ENCODE data around the gene MARF1.
"Not testable (repeated sequence)": the region's sequence is repeated elsewhere in the genome, so short reads cannot be mapped to it uniquely, and the experiment has no call there.

Gene MARF1

DNA sequence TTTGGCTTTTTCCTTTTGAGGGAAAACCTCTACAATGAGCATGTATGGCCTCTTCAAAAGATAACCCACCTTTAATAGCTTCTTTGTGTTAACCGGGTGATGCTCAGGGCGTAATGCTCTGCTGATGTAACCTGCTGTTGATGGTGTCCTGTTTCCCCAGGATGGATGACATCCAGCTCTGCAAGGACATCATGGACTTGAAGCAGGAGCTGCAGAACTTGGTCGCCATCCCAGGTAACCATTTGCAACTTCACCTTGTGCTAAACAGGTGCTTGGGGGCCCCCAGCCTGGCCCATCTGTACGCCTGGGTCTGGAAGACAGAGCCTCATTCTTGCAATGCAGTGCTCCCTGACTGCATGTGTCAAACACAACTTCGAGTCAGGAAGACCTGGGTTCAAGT is 75.1 kb downstream of the MARF1 start:
- no peak for DNase-seq (ENCODE audit: low spot score)

DNA sequence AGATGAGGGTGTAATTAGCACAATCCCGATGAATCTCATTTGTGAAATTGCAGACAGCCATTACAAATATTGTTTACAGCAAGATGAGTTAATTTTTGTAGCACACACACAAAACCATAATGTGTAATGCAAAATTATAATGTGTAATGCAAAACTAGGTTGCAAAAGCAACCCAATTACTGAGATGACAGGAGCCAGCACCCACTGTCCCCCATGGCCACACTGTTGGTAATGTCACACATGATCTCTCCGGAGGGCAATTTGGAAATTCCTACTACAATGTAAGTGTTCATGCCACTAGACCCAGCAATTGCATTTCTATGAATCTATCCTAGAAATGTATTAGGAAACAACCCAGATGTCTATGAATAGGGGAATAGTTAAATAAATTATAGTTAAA is 76.9 kb downstream of the MARF1 start:
- DNase-seq (ENCODE audit: low spot score), result no peak

DNA sequence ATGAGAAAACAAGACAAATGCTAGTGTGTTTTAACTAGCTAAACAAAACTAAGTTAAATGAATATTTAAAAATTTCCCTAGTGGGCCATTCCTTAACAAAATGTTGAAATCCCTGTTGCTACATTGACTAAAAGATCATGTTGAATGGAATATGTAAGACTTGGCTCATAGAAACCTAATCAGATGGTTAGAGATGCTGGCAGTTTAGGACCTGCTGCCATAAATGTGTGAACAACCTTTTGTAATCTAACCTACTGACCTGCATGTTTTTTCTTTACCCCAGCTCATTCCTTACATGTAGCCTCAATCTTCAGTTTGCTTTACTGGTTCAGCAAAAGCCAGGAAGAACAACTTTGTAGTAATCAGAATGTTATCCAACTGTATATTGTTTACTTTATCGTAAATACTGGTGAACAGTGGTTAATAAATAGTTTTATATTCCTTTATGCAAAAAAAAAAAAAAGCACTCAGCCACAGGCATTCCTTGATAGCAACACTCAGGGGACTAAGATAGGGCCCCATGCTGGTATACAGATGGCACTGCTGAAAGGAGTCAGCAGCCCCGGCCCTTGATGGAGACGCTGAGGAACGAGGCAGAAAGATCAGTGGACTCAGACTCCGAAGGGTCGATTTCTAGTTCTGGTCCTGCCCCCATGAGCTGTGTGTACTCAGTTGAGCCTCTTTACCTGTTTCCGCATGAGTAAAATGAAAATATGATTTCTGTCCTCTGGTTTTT is 78.2 kb downstream of the MARF1 start:
- DNase-seq (ENCODE audit: low spot score), result no peak

DNA sequence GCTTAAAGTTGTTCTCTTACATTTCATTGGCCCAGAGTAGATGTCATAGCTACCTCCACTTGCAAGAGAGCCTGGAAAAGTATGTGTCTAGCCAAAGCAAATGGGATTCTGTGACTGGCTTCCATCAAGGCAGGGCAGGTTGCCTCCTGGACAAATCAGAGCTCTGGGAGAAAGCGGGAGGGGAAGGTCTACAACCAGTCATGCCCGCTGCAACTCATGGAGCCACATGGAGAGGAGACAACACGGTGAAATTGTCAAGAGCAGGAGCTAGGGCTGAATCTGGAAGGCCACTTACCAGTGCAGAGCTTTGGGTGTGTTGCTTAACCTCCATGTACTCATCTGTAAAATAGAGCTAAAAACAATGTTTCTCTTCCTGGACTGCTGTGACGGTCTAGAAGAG is 83.8 kb downstream of the MARF1 start:
- DNase-seq (ENCODE audit: low spot score), result no peak

DNA sequence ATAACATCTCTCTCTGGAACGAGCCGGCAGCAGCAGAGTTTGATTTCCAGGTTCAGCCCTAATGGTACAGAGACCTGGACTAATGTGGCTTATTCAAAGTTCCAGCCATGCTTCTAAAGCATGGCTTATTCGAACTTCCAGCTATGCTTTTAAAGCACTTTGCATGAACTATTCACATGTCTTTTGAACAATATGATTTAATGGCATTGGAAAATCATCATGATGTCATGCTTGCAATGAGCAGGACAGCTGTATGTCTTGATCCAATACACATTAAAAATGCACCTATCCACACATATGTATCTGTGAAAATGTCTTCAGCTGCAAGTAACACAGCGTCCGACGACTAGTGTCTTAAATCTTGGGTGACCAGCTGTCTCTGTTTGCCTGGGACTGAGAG is 85.7 kb downstream of the MARF1 start:
- DNase-seq (ENCODE audit: low spot score), result no peak

DNA sequence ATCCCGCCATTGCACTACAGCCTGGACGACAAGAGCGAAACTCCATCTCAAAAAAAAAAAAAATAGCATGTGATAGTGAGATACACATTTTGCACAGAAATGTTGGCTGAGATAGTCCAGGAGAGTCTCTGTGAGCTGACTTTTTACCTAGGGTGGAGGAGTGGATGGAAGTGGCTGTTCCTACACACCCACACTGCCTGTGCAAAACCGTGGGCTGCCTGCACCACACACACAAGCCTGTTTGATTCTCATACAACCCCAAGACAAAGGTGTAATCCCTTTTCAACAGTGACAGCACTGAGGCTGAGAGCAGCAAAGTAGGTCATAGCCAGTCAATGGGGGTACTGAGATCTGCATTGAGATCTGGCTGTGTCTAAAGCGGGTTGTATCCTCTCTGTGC is 86.8 kb downstream of the MARF1 start:
- DNase-seq (ENCODE audit: low spot score), result no peak

DNA sequence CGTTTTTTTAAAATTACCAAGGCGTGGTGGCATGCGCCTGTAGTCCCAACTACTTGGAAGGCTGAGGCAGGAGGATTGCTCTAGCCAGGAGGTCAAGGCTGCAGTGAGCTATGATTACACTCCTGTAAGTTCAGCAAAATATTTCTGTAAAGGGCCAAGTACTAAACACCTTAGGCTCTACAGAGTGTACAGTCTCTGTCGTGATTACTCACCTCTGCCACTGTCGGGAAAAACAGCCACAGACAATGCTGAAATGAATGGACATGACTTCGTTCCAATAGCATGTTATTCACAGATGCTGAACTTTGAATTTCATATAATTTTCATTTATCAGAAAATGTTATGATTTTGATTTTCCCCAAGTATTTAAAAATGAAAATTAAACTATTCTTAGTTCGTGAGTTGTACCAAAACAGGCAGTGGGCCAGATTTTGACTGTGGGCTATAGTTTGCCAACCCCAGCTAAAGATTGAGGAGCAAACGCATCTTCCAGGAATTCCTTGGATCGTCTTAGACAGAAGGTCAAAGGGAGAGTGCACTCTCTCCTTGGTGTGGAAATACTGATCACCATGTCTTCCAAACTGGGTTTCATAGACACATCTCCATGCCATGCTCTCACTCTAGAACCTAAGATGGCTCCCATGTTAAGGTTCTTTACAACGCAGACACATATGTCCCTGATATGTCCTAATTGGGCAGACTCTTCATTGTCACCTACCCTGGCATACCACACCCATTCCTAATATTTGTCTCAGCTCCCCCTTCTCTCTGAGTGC is 89.5 kb downstream of the MARF1 start:
- DNase-seq (ENCODE audit: low spot score), result no peak

DNA sequence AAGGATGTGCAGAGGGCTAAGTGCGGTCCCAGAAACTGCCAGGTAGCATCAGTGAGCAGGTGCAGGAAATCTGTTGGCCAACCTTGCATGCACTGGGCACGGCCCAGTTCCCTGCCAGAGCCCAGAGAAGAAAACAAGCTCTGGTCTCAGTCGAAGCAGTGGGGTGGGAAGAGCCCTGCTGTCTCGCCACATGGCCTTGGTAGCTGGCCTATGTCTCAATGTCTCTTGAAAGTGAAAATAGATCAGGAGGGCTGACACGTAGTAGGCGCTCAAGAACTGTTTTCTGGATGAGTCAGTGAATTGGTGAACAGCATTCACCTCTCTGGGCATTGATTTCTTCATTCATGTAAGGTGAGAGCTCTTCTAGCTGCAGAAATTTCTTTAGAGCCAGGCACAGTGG is 90.4 kb downstream of the MARF1 start:
- no peak for DNase-seq (ENCODE audit: low spot score)

DNA sequence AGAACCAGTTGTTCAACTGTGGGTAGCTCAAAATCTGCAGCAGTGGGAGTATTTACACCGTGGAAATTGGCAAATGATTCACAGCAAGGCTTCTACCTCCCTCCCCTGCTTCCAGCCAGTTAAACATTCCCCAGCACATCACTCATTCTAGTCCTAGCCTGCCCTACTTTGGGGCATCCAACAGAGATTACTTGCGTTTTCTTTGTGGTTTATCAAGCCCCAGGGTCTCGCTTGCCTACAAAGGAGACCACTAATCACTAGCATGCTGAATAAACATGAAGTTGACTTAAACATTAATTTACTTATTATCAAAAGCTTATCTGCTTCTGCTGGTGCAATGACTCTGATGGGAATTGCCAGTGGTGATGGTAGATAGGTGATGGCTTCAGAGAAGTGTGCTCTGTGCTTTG is 94.5 kb downstream of the MARF1 start:
- no peak for DNase-seq (ENCODE audit: low spot score)

DNA sequence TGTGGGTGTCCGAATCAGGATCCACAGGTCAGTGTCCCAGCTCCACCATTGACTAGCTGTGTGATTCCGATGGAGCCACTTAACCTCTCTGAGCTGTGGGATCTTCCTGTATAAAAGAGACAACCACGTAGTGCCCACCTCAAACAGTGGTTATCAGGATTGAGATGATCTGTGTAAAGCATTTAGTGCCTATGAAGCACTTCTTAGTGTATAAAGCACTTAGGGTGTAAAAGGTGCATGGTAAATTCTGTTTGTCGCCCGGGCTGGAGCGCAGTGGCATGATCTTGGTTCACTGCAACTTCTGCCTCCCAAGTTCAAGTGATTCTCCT is 95.2 kb downstream of the MARF1 start:
- no peak for DNase-seq (ENCODE audit: low spot score)

DNA sequence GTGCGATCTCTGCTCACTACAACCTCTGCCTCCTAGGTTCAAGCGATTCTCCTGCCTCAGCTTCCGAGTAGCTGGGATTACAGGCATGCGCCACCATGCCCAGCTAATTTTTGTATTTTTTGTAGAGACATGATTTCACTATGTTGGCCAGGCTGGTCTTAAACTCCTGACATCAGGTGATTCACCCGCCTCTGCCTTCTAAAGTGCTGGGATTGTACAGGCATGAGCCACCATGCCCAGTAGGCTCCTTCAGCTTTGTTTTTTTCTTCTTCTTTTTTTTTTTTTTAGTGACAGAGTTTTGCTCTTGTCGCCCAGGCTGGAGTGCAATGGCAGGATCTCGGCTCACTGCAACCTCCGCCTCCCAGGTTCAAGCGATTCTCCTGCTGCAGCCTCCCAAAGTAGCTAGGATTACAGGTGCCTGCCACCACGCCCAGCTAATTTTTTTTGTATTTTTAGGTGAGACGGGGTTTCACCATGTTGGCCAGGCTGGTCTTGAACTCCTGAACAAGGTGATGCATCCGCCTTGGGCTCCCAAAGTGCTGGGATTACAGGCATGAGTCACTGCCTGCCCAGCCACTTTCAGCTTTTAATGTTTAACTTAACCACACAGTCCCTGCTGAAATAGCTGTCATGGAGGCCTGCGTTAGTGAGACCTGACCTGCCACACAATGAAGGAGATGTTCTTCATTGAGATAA is 95.7 kb downstream of the MARF1 start:
- DNase-seq (ENCODE audit: low spot score), result not testable (repeated sequence)

DNA sequence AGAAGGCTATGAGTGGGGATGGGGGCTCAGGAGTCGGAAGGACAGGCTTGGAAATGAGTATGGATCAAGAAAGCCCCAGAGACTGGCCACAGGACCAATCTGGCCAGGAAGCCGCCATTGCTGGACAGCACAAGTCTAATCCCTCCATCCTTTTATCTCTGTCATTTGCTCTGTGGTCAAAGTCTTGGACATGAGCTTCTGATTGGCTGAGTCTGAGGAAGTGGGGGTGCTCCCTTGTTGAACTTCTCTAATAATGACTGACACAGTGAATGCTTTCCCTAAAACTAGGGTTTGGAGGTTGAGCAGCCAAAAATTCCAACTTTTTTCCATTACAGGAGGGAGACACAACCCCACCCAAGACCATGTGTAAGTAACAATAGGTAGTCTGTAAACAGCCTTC is 97.4 kb downstream of the MARF1 start:
- no peak for DNase-seq (ENCODE audit: low spot score)

DNA sequence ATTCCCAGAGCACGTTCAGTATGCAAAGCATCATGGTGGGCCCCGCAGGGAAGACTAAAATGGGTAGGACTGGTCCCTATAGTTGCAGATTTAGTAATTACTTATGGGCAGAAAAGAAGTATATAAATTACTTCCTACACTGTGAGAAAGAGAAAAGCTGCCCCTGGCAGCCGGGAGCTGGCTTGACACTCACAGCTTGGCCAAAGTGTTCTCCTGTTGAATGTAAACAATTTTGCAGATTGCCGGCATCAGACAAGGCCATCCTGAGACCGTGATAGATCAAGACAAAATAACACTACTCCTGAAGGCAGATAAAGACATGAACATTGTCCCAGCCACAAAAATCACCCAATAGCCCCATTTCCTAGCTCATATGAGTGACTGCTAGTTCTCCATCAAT is 98.5 kb downstream of the MARF1 start:
- DNase-seq (ENCODE audit: low spot score), result no peak
